WTC11 (cell line): ENCODE results near the gene NLGN3. TPM values are rescaled to one million over a fixed set of nuclear protein-coding genes. Genes with fewer than 3 reads are reported as not detected.

Experiments
- ATAC-seq: fragments of 200-7000 bp; cut with Tn5 transposase; 2 replicates; pipeline ENCODE4 v1.10.0; 2021; ENCODE audit warnings: mild to moderate bottlenecking, moderate library complexity
- CTCF ChIA-PET: fragments of 300-600 bp; sonication (Branson Sonifier 250); formaldehyde crosslinking; loops from one replicate; lab custom pipeline; 2021; ENCODE audit warnings: antibody characterized with exemption; lab: Charles Lee
- POLR2A ChIA-PET: fragments of 350-600 bp; sonication (Branson Sonifier 250); formaldehyde crosslinking; loops from one replicate; lab custom pipeline; 2021; ENCODE audit warnings: antibody characterized with exemption; lab: Charles Lee
- DNase-seq: peaks from one replicate; pipeline ENCODE4 v3.0.0; 2021; ENCODE audit warnings: low spot score
- H3K27ac Mint-ChIP-seq: 2 replicates; pipeline ENCODE4 v1.8.0; 2021; ENCODE audit warnings: mixed read lengths
- H3K27me3 Mint-ChIP-seq: 2 replicates; pipeline ENCODE4 v1.8.0; 2021; ENCODE audit warnings: low read depth, mild to moderate bottlenecking, moderate library complexity, mixed read lengths
- H3K36me3 Mint-ChIP-seq: 2 replicates; pipeline ENCODE4 v1.8.0; 2021; ENCODE audit warnings: mixed read lengths
- H3K4me1 Mint-ChIP-seq: 2 replicates; pipeline ENCODE4 v1.8.0; 2022; ENCODE audit warnings: mixed read lengths
- H3K4me3 Mint-ChIP-seq: 2 replicates; pipeline ENCODE4 v1.8.0; 2021; ENCODE audit warnings: mild to moderate bottlenecking, moderate library complexity, mixed read lengths
- H3K9me3 Mint-ChIP-seq: 2 replicates; pipeline ENCODE4 v1.8.0; 2021; ENCODE audit warnings: mixed read lengths
- ATF3 ChIP-seq: sonication (generic); formaldehyde crosslinking; conservative IDR thresholded peaks from 2 replicates; pipeline ENCODE4 v1.8.1; 2022; ENCODE audit warnings: mild to moderate bottlenecking, missing genetic modification reagents
- ATF6 ChIP-seq: sonication (generic); formaldehyde crosslinking; IDR thresholded peaks from 2 replicates; pipeline ENCODE4 v1.8.1; 2023; ENCODE audit warnings: mild to moderate bottlenecking, missing genetic modification reagents
- CDX4 ChIP-seq: fragments of 250-450 bp; sonication (Bioruptor Pico); IDR thresholded peaks from 2 replicates; pipeline ENCODE4 v1.9.0; 2021; ENCODE audit warnings: moderate library complexity, mild to moderate bottlenecking, inconsistent platforms, borderline replicate concordance
- E2F4 ChIP-seq: sonication (generic); formaldehyde crosslinking; IDR thresholded peaks from 2 replicates; pipeline ENCODE4 v1.8.1; 2022; ENCODE audit warnings: low read depth, mild to moderate bottlenecking, moderate library complexity, missing genetic modification reagents, borderline replicate concordance
- ERG ChIP-seq: fragments of 250-450 bp; sonication (Bioruptor Pico); IDR thresholded peaks from 2 replicates; pipeline ENCODE4 v1.8.0; 2021; ENCODE audit warnings: mild to moderate bottlenecking
- ESRRA ChIP-seq: sonication (generic); formaldehyde crosslinking; IDR thresholded peaks from 2 replicates; pipeline ENCODE4 v1.8.1; 2022; ENCODE audit warnings: mild to moderate bottlenecking, missing genetic modification reagents, borderline replicate concordance
- FOXP1 ChIP-seq: sonication (generic); formaldehyde crosslinking; IDR thresholded peaks from 2 replicates; pipeline ENCODE4 v1.8.0; 2022; ENCODE audit warnings: missing genetic modification reagents, mild to moderate bottlenecking, moderate library complexity, borderline replicate concordance
- FOXP4 ChIP-seq: sonication (generic); formaldehyde crosslinking; IDR thresholded peaks from 2 replicates; pipeline ENCODE4 v1.8.0; 2022; ENCODE audit warnings: mild to moderate bottlenecking, missing genetic modification reagents
- GTF2I ChIP-seq: fragments of 250-450 bp; sonication (Bioruptor Pico); conservative IDR thresholded peaks from 2 replicates; pipeline ENCODE4 v1.4.0; 2021; ENCODE audit warnings: mild to moderate bottlenecking
- IRF1 ChIP-seq: sonication (generic); formaldehyde crosslinking; IDR thresholded peaks from 2 replicates; pipeline ENCODE4 v1.8.0; 2023; ENCODE audit warnings: missing genetic modification reagents
- KAT7 ChIP-seq: sonication (generic); formaldehyde crosslinking; IDR thresholded peaks from 2 replicates; pipeline ENCODE4 v1.8.1; 2023; ENCODE audit warnings: missing genetic modification reagents, mild to moderate bottlenecking, borderline replicate concordance
- MYBL2 ChIP-seq: sonication (generic); formaldehyde crosslinking; IDR thresholded peaks from 2 replicates; pipeline ENCODE4 v1.8.1; 2023; ENCODE audit warnings: mild to moderate bottlenecking, moderate library complexity, missing genetic modification reagents
- NFATC4 ChIP-seq: fragments of 250-450 bp; sonication (Bioruptor Pico); IDR thresholded peaks from 2 replicates; pipeline ENCODE4 v1.9.0; 2021; ENCODE audit warnings: mild to moderate bottlenecking
- NFE2L1 ChIP-seq: sonication (generic); formaldehyde crosslinking; IDR thresholded peaks from 2 replicates; pipeline ENCODE4 v1.8.1; 2023; ENCODE audit warnings: missing genetic modification reagents
- PRDM15 ChIP-seq: sonication (generic); formaldehyde crosslinking; IDR thresholded peaks from 2 replicates; pipeline ENCODE4 v1.8.0; 2022; ENCODE audit warnings: missing genetic modification reagents
- PRRX2 ChIP-seq: fragments of 250-450 bp; sonication (Bioruptor Pico); IDR thresholded peaks from 2 replicates; pipeline ENCODE4 v1.8.0; 2021; ENCODE audit warnings: mild to moderate bottlenecking
- RORB ChIP-seq: fragments of 250-450 bp; sonication (Bioruptor Pico); IDR thresholded peaks from 2 replicates; pipeline ENCODE4 v1.9.0; 2021; ENCODE audit warnings: mild to moderate bottlenecking
- SOX15 ChIP-seq: fragments of 250-450 bp; sonication (Bioruptor Pico); IDR thresholded peaks from 2 replicates; pipeline ENCODE4 v1.9.0; 2021; ENCODE audit warnings: mild to moderate bottlenecking
- TEAD1 ChIP-seq: sonication (generic); formaldehyde crosslinking; IDR thresholded peaks from 2 replicates; pipeline ENCODE4 v1.8.0; 2022; ENCODE audit warnings: mild to moderate bottlenecking, missing genetic modification reagents
- TP53 ChIP-seq: sonication (generic); formaldehyde crosslinking; IDR thresholded peaks from 2 replicates; pipeline ENCODE4 v1.8.1; 2023; ENCODE audit warnings: mild to moderate bottlenecking, missing genetic modification reagents
- ZNF219 ChIP-seq: sonication (generic); formaldehyde crosslinking; IDR thresholded peaks from 2 replicates; pipeline ENCODE4 v1.8.0; 2023; ENCODE audit warnings: missing genetic modification reagents, mild to moderate bottlenecking, borderline replicate concordance
- ZNF317 ChIP-seq: sonication (generic); formaldehyde crosslinking; IDR thresholded peaks from 2 replicates; pipeline ENCODE4 v1.8.1; 2023; ENCODE audit warnings: low read depth, mild to moderate bottlenecking, moderate library complexity, missing genetic modification reagents, borderline replicate concordance
- ZNF423 ChIP-seq: fragments of 250-450 bp; sonication (Bioruptor Pico); IDR thresholded peaks from 2 replicates; pipeline ENCODE4 v2.1.2; 2022; ENCODE audit warnings: mild to moderate bottlenecking, moderate library complexity
- ZNF512 ChIP-seq: sonication (generic); formaldehyde crosslinking; IDR thresholded peaks from 2 replicates; pipeline ENCODE4 v1.8.1; 2022; ENCODE audit warnings: missing genetic modification reagents, borderline replicate concordance
- total RNA-seq: library from RNA; stranded (reverse); gene quantifications from 3 replicates; pipeline ENCODE4 v1.2.3, GENCODE V29; 2021

NLGN3 gene
- total RNA-seq, 1 experiment from 2014 or later = 10.8 TPM

GRCh38 chrX:71168134-71168533, 23.5 kb downstream of the NLGN3 start:
- Mint-ChIP-seq H3K4me3 (no peak overlapping the region), H3K36me3 (no peaks in the 10 kb centered on the region), H3K27me3 (no peaks in the 10 kb centered on the region), H3K27ac (no peak overlapping the region), H3K9me3 (no peaks in the 10 kb centered on the region), H3K4me1 (peaks cover 16% of the 10 kb centered on the region)
- ChIA-PET POLR2A (no interaction called here), CTCF (no interaction called here)
- ATAC-seq (no peak), DNase-seq (no peak)
- no peak for TF ChIP-seq ERG
- TF ChIP-seq CDX4 (CRISPR knock-in tag) = no peak
- no peak for TF ChIP-seq KAT7 (CRISPR knock-in tag)
- TF ChIP-seq RORB = no peak
- no peak for TF ChIP-seq ESRRA (CRISPR knock-in tag)
- TF ChIP-seq MYBL2 = no peak
- no peak for TF ChIP-seq NFE2L1 (CRISPR knock-in tag)
- no peak for TF ChIP-seq TEAD1 (CRISPR knock-in tag)
- TF ChIP-seq ZNF423 (CRISPR knock-in tag) = no peak
- TF ChIP-seq PRRX2 (CRISPR knock-in tag) = no peak
- no peak for TF ChIP-seq SOX15 (CRISPR knock-in tag)
- TF ChIP-seq ZNF219 (CRISPR knock-in tag) = no peak
- no peak for TF ChIP-seq IRF1 (CRISPR knock-in tag)
- TF ChIP-seq ZNF512 = no peak
- no peak for TF ChIP-seq TP53
- no peak for TF ChIP-seq ATF6
- TF ChIP-seq GTF2I (CRISPR knock-in tag) = no peak
- TF ChIP-seq ATF3 = no peak
- no peak for TF ChIP-seq NFATC4

GRCh38 chrX:71169586-71169985, 24.9 kb downstream of the NLGN3 start:
- DNase-seq (no peak), ATAC-seq (no peak)
- no peaks in the 10 kb centered on the region for H3K27me3 Mint-ChIP-seq
- POLR2A ChIA-PET = no interaction called here
- TF ChIP-seq PRDM15 (CRISPR knock-in tag) = no peak
- no peak for TF ChIP-seq FOXP1 (CRISPR knock-in tag)
- no peak for TF ChIP-seq FOXP4 (CRISPR knock-in tag)
- TF ChIP-seq E2F4 = no peak
- TF ChIP-seq ZNF317 = no peak
- H3K36me3 Mint-ChIP-seq = peaks cover 3% of the 10 kb centered on the region; the same call in 1 of the 2 replicates
- peaks cover 4% of the 10 kb centered on the region; the same call in 1 of the 2 replicates for H3K9me3 Mint-ChIP-seq
- H3K4me3 Mint-ChIP-seq = no peak overlapping the region
- H3K4me1 Mint-ChIP-seq = peaks cover 13% of the 10 kb centered on the region
- CTCF ChIA-PET = no interaction called here
- no peak overlapping the region for H3K27ac Mint-ChIP-seq
